Pulmonary artery endothelial cell (primary cell): Measurements from ENCODE around the gene PRKN. TPM values are rescaled to one million over a fixed set of nuclear protein-coding genes. Genes with fewer than 3 reads are reported as not detected.
"Not testable (repeated sequence)": the region's sequence is repeated elsewhere in the genome, so short reads cannot be mapped to it uniquely, and the experiment has no call there.

Experiments used
- DNase-seq: peaks from one replicate; pipeline ENCODE4 v3.0.0-alpha.2; 2011; ENCODE audit warnings: low read depth, low spot score
- total RNA-seq: library from RNA; depleted of rRNA; stranded (reverse); fragments of >200 nt; gene quantifications from 2 replicates; pipeline ENCODE4 v1.2.3, GENCODE V29; 2014

Gene PRKN
- total RNA-seq, 1 donor from 2014 or later: 0.59 TPM

DNA sequence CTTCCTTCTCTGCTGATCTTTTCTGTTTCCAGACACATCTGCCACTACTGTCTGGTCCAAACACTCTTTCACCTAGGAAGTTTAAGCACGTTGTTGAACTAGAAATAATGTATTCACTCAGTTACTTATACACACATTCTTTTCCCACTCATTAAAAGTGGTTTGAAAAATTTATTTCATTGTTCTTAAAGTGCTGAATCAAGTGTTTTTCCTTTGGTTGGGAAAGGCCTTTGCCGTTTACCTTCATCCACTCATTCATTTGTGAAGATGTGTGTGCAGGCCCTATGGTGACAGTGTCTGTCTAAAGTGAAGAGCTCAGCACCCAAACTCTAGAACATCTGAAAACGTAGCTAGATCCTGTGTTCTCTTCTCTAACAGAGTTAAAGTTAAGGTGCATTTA is 1389.6 kb downstream of the PRKN start:
- no peak for DNase-seq

DNA sequence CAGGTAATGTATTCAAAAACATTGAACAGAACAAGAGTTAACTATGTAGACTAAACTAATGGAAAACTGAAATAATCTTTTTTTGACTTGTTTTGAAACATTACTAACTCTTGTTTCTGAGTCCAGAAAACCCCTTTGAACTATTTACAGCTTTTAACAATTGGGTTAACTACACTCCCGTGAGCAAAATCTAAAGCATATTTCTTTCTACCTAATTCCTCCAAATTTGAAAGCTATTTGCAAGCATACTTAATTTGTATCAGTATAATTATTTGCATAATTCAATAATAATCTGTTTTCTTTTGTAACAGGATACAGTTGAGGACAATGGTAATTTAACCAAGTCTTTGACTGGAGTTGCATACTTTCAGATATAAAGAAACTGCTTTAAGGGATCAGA is 1391.1 kb downstream of the PRKN start:
- DNase-seq: no peak

GRCh38 chr6:161333410-161333809 is 1394.2 kb downstream of the PRKN start:
- DNase-seq: no peak

- not testable (repeated sequence) for DNase-seq
Measured at GRCh38 chr6:161331402-161332081, 1396.0 kb downstream of the PRKN start.

DNA sequence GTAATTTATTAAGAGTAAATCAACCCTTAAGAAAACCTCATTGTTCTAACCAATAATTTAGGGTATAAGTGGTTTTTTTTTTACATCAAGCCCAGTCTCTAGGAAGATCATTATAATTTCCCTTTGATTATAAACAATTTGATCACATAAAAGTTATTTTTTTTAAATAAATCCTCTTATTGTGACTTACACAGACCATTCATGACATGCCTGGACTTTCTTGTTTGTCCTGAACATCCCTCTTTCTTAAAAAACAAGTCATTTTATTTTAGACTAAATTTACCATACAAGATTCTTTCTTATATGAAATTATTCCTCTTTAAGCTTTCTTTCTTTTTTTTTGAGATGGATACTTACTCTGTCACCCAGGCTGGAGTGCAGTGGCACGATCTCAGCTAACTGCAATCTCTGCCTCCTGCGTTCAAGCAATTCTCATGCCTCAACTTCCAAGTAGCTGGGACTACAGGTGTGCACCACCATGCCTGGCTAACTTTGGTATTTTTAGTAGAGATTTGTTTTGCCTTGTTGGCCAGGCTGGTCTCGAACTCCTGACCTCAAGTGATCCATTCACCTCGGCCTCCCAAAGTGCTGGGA is 1400.1 kb downstream of the PRKN start:
- DNase-seq: no peak

- DNase-seq: no peak
Measured at GRCh38 chr6:161319231-161319630, 1408.3 kb downstream of the PRKN start.

- DNase-seq: no peak
Measured at GRCh38 chr6:161318456-161318855, 1409.1 kb downstream of the PRKN start.

- DNase-seq: no peak
Measured at GRCh38 chr6:161316531-161316930, 1411.0 kb downstream of the PRKN start.

GRCh38 chr6:161315246-161315917 is 1412.2 kb downstream of the PRKN start:
- DNase-seq: not testable (repeated sequence)

GRCh38 chr6:161314541-161315245 is 1412.9 kb downstream of the PRKN start:
- DNase-seq: not testable (repeated sequence)

- no peak for DNase-seq
Measured at GRCh38 chr6:161313940-161314509, 1413.5 kb downstream of the PRKN start.

- DNase-seq: not testable (repeated sequence)
Measured at GRCh38 chr6:161313475-161313874, 1414.1 kb downstream of the PRKN start.

DNA sequence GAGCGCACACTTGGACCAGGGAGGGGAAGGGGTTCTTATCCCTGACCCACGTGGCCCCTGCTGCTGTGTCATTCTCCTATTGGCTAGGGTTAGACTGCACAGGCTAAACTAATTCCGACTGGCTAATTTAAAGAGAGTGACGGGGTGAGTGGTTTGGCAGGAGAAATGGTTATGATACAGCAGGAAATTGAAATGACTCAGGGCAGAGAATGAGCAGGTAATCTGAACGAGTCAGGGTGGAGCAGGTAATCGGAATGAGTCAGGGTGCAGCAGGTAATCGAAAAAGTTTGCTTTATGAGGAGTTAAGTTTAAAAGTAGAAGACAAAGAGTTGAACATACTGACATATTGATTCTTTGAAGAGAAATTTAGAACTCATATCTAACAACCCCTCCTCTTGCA is 1417.8 kb downstream of the PRKN start:
- DNase-seq: not testable (repeated sequence)

DNA sequence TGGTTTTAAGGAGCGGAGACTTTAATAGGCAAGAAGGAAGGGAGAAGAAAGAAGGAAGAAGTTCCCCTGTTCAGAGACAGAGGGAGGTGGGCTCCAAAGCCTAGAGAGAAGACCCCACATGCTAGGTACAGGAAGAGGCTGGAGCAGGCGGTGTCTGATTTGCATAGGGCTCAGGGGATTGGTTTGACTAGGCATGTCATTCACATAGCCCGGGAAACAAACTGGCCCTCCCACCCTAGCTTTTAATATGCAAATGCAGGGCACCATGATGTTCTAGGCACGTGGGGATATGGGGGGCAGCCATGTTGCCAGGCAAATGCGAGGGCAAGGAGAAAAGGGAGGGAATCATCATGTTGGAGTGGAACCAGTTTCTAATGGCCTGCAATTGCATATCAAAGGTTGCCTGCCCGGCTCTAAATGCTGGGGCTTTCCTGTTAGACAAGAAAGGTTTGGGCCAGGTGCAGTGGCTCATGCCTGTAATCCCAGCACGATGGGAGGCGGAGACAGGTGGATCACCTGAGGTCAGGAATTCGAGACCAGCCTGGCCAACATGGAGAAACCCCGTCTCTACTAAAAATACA is 1419.4 kb downstream of the PRKN start:
- no peak for DNase-seq

DNA sequence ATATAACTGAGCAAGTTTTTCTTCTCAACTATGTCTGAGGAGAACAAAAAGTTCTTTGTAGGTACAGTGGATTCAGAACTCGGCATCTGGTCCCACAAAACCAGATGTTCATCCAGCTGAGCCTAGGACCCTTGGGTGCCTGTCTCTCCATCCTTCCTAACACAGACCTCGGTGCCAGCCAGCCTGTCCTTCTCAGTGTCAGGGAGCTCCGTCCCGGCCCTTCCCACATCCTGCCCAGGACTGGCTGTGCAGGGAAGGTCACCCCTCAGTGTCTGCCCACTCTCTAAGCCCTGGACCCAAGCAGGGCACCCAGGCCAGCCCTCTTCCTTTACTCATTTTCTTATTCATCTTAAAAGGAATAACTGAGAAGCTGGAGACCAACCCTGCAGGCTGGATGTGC is 1421.7 kb downstream of the PRKN start:
- no peak for DNase-seq

- DNase-seq: no peak
Measured at GRCh38 chr6:161303628-161304340, 1423.8 kb downstream of the PRKN start.

DNA sequence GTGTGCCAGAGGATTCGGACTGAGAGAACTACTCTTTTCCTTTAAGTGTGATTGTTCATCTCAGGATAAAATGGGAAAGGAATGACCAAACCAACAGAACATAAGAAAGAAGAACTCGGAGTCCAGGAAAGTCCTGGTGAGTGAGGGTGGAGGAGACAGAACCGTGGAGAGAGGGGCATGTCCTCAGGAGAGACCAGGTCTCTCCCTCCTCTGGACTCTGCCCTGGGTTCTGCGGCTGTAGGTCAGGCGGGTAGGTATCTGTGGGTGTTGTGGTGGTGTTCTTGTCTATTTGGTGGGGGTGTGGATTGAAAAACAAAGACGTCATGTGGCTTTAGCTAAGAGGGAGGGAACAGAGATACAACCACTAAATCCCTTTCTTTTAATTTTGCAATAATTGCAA is 1424.6 kb downstream of the PRKN start:
- DNase-seq: no peak

- no peak for DNase-seq
Measured at GRCh38 chr6:161301338-161301737, 1426.2 kb downstream of the PRKN start.

GRCh38 chr6:161300823-161301222 is 1426.7 kb downstream of the PRKN start:
- DNase-seq: no peak

DNA sequence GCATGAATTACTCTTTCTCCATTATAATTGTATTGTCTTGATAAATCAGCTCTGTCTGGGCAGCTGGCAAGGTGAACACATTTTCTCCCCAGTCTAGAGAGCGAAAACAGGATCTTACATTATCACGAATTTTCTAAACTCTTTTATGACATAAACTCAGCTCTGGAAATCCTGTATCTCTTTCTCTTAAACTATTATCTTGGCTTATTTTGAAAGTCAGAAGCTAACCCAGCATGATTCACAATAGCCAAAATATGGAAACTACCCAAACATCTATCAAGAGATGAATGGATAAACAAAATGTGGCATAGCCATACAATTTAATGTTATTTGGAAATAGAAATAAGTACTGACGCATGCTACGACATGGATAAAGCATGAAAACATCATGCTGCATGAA is 1427.8 kb downstream of the PRKN start:
- DNase-seq: no peak
